Ovary (tissue), 1 donor: ENCODE results near the gene FBXO44.

Source experiments
- EP300 ChIP-seq: sonication (generic); formaldehyde crosslinking; IDR thresholded peaks from one replicate; pipeline ENCODE4 v1.6.1; 2017; ENCODE audit warnings: antibody characterized with exemption
- POLR2A ChIP-seq: fragments of 450-650 bp; IDR thresholded peaks from one replicate; pipeline ENCODE4 v1.6.1; 2017; ENCODE audit warnings: antibody characterized with exemption, mild to moderate bottlenecking, moderate library complexity

DNA sequence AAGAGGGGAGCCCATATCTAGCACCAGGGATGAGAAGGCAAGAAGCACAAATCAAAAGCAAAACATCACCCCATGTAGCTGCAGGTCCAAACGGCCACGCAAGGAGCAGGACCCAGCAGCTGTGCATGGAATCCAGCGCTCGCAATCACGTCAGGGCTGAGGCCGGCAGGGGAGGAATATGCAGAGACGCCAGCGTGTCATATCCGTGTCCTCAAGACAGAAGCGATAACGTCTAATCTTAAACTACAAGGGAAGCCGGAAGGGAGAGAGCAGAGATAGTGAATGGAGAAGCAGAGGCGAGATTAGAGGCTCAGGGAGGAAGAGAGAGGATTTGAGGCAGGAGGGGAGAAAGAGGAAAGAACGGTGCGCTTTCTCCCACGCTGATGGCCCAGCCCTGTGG lies 39.6 kb upstream of the FBXO44 start:
- TF ChIP-seq EP300 (no peak), POLR2A (no peak)
